Astrocyte of the hippocampus (primary cell): ENCODE data around the gene PCDHGC3.
A peak's percentile ranks its signal among the peaks of the same experiment; 100 is the strongest.

ENCODE experiments used
- DNase-seq: peaks from one replicate; pipeline ENCODE4 v3.0.0; 2011; ENCODE audit warnings: low read depth, low spot score

Gene PCDHGC3

GRCh38 chr5:141485321-141486055 lies 9.7 kb downstream of the PCDHGC3 start:
- peak; percentile 39 for DNase-seq

- no peak for DNase-seq
These were observed 10.3 kb downstream of the PCDHGC3 start for GRCh38 chr5:141486091-141486490.

GRCh38 chr5:141487131-141487530 lies 11.4 kb downstream of the PCDHGC3 start:
- DNase-seq, result no peak

GRCh38 chr5:141488591-141489561 lies 13.1 kb downstream of the PCDHGC3 start, which contains the start of gene PCDHGC5:
Gene PCDHGC5 (plus strand): TSS chr5:141489081. CDS start chr5:141489241, 160 bp downstream.
- peak; percentile 79 for DNase-seq

GRCh38 chr5:141489841-141490240 lies 14.1 kb downstream of the PCDHGC3 start:
- DNase-seq, result no peak

- DNase-seq, result no peak
These were observed 14.5 kb downstream of the PCDHGC3 start for GRCh38 chr5:141490271-141490670.

- DNase-seq, result no peak
These were observed 15.0 kb downstream of the PCDHGC3 start for GRCh38 chr5:141490771-141491170.

GRCh38 chr5:141491323-141492167 lies 15.8 kb downstream of the PCDHGC3 start:
- DNase-seq, result no peak

- no peak for DNase-seq
These were observed 16.6 kb downstream of the PCDHGC3 start for GRCh38 chr5:141492168-141492885.

GRCh38 chr5:141493500-141494422 lies 18.0 kb downstream of the PCDHGC3 start:
- peak; percentile 79 for DNase-seq

- DNase-seq, result peak; percentile 71
These were observed 19.1 kb downstream of the PCDHGC3 start for GRCh38 chr5:141494761-141495452.

- DNase-seq, result no peak
These were observed 19.7 kb downstream of the PCDHGC3 start for GRCh38 chr5:141495453-141495811.

GRCh38 chr5:141496038-141496437 lies 20.3 kb downstream of the PCDHGC3 start:
- DNase-seq, result peak; percentile 80

- no peak for DNase-seq
These were observed 26.0 kb downstream of the PCDHGC3 start for GRCh38 chr5:141501761-141502160.

GRCh38 chr5:141503681-141504080 lies 27.9 kb downstream of the PCDHGC3 start:
- no peak for DNase-seq

- no peak for DNase-seq
These were observed 28.4 kb downstream of the PCDHGC3 start for GRCh38 chr5:141504216-141504615.

- no peak for DNase-seq
These were observed 30.8 kb downstream of the PCDHGC3 start for GRCh38 chr5:141506381-141507155.

GRCh38 chr5:141507387-141508091 lies 31.8 kb downstream of the PCDHGC3 start:
- DNase-seq, result peak; percentile 52
